PC-3 (cell line): Measurements from ENCODE around the gene CELF1. TPM values are rescaled to one million over a fixed set of nuclear protein-coding genes. Genes with fewer than 3 reads are reported as not detected.
A peak's percentile ranks its signal among the peaks of the same experiment; 100 is the strongest.

Experiments
- ATAC-seq: fragments of 200-7000 bp; cut with Tn5 transposase; 2 replicates; pipeline ENCODE4 v1.9.1; 2020; ENCODE audit warnings: mild to moderate bottlenecking, moderate library complexity
- BruUV-seq: library from RNA; stranded (reverse); fragments of 400-500 nt; replicated peaks from 2 replicates; lab custom pipeline; 2021; lab: Mats Ljungman, UMichigan
- CTCF ChIA-PET: fragments of 300-600 bp; sonication (Branson Sonifier 250); formaldehyde crosslinking; loops from one replicate; lab custom pipeline; 2022; ENCODE audit warnings: antibody characterized with exemption; lab: Charles Lee
- POLR2A ChIA-PET: fragments of 300-600 bp; sonication (Branson Sonifier 250); formaldehyde crosslinking; loops from one replicate; lab custom pipeline; 2022; ENCODE audit warnings: antibody characterized with exemption; ENCODE audit not compliant: unreplicated experiment; lab: Charles Lee
- DNase-seq: peaks from one replicate; pipeline ENCODE4 v3.0.0-alpha.2; 2015
- H2AFZ ChIP-seq: fragments of 300-600 bp; sonication (generic); 2 replicates; pipeline ENCODE4 v1.6.0; 2016; ENCODE audit warnings: antibody characterized with exemption, low read length
- H3F3A ChIP-seq: fragments of 300-600 bp; sonication (generic); one replicate; pipeline ENCODE4 v1.6.0; 2017; ENCODE audit warnings: antibody characterized with exemption, low read length, control low read depth, mild to moderate bottlenecking; ENCODE audit not compliant: unreplicated experiment
- H3K27ac ChIP-seq: fragments of 300-600 bp; sonication (generic); 2 replicates; pipeline ENCODE4 v1.5.1; 2016; ENCODE audit warnings: mild to moderate bottlenecking, low read length
- H3K27me3 ChIP-seq: fragments of 300-600 bp; sonication (generic); 2 replicates; pipeline ENCODE4 v1.6.1; 2016; ENCODE audit warnings: low read length, mixed read lengths
- H3K36me3 ChIP-seq: fragments of 300-600 bp; sonication (generic); 2 replicates; pipeline ENCODE4 v1.6.1; 2016; ENCODE audit warnings: low read depth, mixed run types, low read length, mixed read lengths
- H3K4me1 ChIP-seq: fragments of 300-600 bp; sonication (generic); 2 replicates; pipeline ENCODE4 v1.5.1; 2016; ENCODE audit warnings: low read length; ENCODE audit not compliant: insufficient read depth
- H3K4me2 ChIP-seq: fragments of 300-600 bp; sonication (generic); 2 replicates; pipeline ENCODE4 v1.6.0; 2016; ENCODE audit warnings: low read length
- H3K4me3 ChIP-seq: fragments of 300-600 bp; sonication (generic); 2 replicates; pipeline ENCODE4 v1.5.1; 2016; ENCODE audit warnings: mild to moderate bottlenecking, low read length, mixed read lengths
- H3K79me2 ChIP-seq: fragments of 300-600 bp; sonication (generic); 2 replicates; pipeline ENCODE4 v1.6.1; 2017; ENCODE audit warnings: low read length, mixed read lengths
- H3K9ac ChIP-seq: fragments of 300-600 bp; sonication (generic); 2 replicates; pipeline ENCODE4 v1.6.0; 2016; ENCODE audit warnings: mild to moderate bottlenecking, low read length
- H3K9me2 ChIP-seq: fragments of 300-600 bp; sonication (generic); replicated peaks from 2 replicates; pipeline ENCODE4 v1.6.1; 2016; ENCODE audit warnings: mixed run types, low read length, mixed read lengths
- H3K9me3 ChIP-seq: fragments of 300-600 bp; sonication (generic); 2 replicates; pipeline ENCODE4 v1.6.1; 2016; ENCODE audit warnings: low read length, mixed read lengths
- H4K20me1 ChIP-seq: fragments of 300-600 bp; sonication (generic); 2 replicates; pipeline ENCODE4 v1.6.1; 2016; ENCODE audit warnings: low read length, mixed read lengths
- CTCF ChIP-seq: fragments of 300-600 bp; sonication (generic); conservative IDR thresholded peaks from 2 replicates; pipeline ENCODE4 v1.5.1; 2017; ENCODE audit warnings: antibody characterized with exemption, low read depth, mild to moderate bottlenecking, low read length
- EZH2 ChIP-seq: fragments of 300-600 bp; sonication (generic); IDR thresholded peaks from one replicate; pipeline ENCODE4 v1.6.1; 2017; ENCODE audit warnings: antibody characterized with exemption, mild to moderate bottlenecking, low read length; ENCODE audit not compliant: unreplicated experiment
- EZH2phosphoT487 ChIP-seq: fragments of 300-600 bp; sonication (generic); IDR thresholded peaks from 2 replicates; pipeline ENCODE4 v1.6.1; 2018; ENCODE audit warnings: mild to moderate bottlenecking, antibody characterized with exemption, low read length, borderline replicate concordance
- intact Hi-C: fragments of 100-400 bp; cut with micrococcal nuclease; formaldehyde crosslinking; loops from 2 replicates; pipeline ENCODE4 v1.9.0; 2023
- total RNA-seq: library from RNA; depleted of rRNA; stranded (reverse); fragments of >200 nt; gene quantifications from 2 replicates; pipeline ENCODE4 v1.2.3, GENCODE V29; 2014

Gene CELF1
- total RNA-seq, 1 experiment from 2014 or later, result 80.1 TPM

GRCh38 chr11:47541070-47541469, 11.9 kb downstream of the CELF1 start:
- Histone ChIP-seq H3K9ac (peak overlapping the region; percentile 45), H3K4me1 (peaks cover 38% of the 10 kb centered on the region), H3K4me2 (peak overlapping the region; percentile 75), H3F3A (no peaks in the 10 kb centered on the region), H3K4me3 (peak overlapping the region; percentile 37; the same call in 1 of the 2 replicates), H3K27ac (peak overlapping the region; percentile 91), H3K9me2 (no peaks in the 10 kb centered on the region), H3K79me2 (peaks cover 93% of the 10 kb centered on the region), H3K9me3 (no peaks in the 10 kb centered on the region), H4K20me1 (peaks cover 30% of the 10 kb centered on the region), H2AFZ (no peak overlapping the region), H3K36me3 (no peaks in the 10 kb centered on the region; the same call in 1 of the 2 replicates), H3K27me3 (no peaks in the 10 kb centered on the region)
- peak; percentile 6 for ATAC-seq
- no peak for TF ChIP-seq EZH2
- no peak for TF ChIP-seq EZH2phosphoT487
- no peak for TF ChIP-seq CTCF
- no TSS peak for BruUV-seq
- CTCF ChIA-PET, result no interaction called here
- intact Hi-C loops, result no loop called here
- POLR2A ChIA-PET, result no interaction called here
- DNase-seq, result no peak

- H3K4me3 ChIP-seq, result peak overlapping the region; percentile 46; the same call in 1 of the 2 replicates
- DNase-seq (no peak), ATAC-seq (no peak)
- BruUV-seq, result TSS peak; percentile 5
- peaks cover 93% of the 10 kb centered on the region for H3K79me2 ChIP-seq
- CTCF ChIA-PET, result interaction anchor here (0.7 kb wide), 1 partner anchor 15 kb away, joined by 7 read pairs; no protein-coding TSS in a partner anchor
- no peaks in the 10 kb centered on the region for H3K9me3 ChIP-seq
- TF ChIP-seq CTCF, result no peak
- intact Hi-C loops, result loop anchor here (1.0 to 2.0 kb wide), 2 partner anchors 15 to 62 kb away; no protein-coding TSS in a partner anchor
- H3K27ac ChIP-seq, result peak overlapping the region; percentile 91
- H3K36me3 ChIP-seq, result no peaks in the 10 kb centered on the region; the same call in 1 of the 2 replicates
- H3K4me2 ChIP-seq, result peak overlapping the region; percentile 75
- POLR2A ChIA-PET, result interaction anchor here (0.5 kb wide), 1 partner anchor 39 kb away, joined by 5 read pairs; the partner anchor contains the start of genes KBTBD4 and NDUFS3
- H3K4me1 ChIP-seq, result peaks cover 38% of the 10 kb centered on the region
- no peak overlapping the region for H2AFZ ChIP-seq
- peaks cover 32% of the 10 kb centered on the region for H4K20me1 ChIP-seq
- no peaks in the 10 kb centered on the region for H3K9me2 ChIP-seq
- H3F3A ChIP-seq, result no peaks in the 10 kb centered on the region
- H3K27me3 ChIP-seq, result no peaks in the 10 kb centered on the region
- peak overlapping the region; percentile 57 for H3K9ac ChIP-seq
Measured at GRCh38 chr11:47539681-47540039, 13.3 kb downstream of the CELF1 start.

- Histone ChIP-seq H3K27ac (peak overlapping the region; percentile 91), H3K9me3 (no peaks in the 10 kb centered on the region), H3K4me2 (peak overlapping the region; percentile 75), H3K36me3 (no peaks in the 10 kb centered on the region; the same call in 1 of the 2 replicates), H3K4me1 (peaks cover 38% of the 10 kb centered on the region), H4K20me1 (peaks cover 32% of the 10 kb centered on the region), H3F3A (no peaks in the 10 kb centered on the region), H3K4me3 (peak overlapping the region; percentile 46; the same call in 1 of the 2 replicates), H3K9ac (peak overlapping the region; percentile 57), H3K9me2 (no peaks in the 10 kb centered on the region), H3K79me2 (peaks cover 93% of the 10 kb centered on the region), H3K27me3 (no peaks in the 10 kb centered on the region), H2AFZ (no peak overlapping the region)
- TF ChIP-seq CTCF, result no peak
- no peak for TF ChIP-seq EZH2phosphoT487
- no peak for TF ChIP-seq EZH2
- ChIA-PET POLR2A (no interaction called here), CTCF (no interaction called here)
- intact Hi-C loops, result loop anchor here (2.0 kb wide), 1 partner anchor 14 kb away; no protein-coding TSS in a partner anchor
- ATAC-seq, result no peak
- no peak for DNase-seq
- BruUV-seq, result no TSS peak
Measured at GRCh38 chr11:47538741-47539565, 14.0 kb downstream of the CELF1 start.
